Tibial nerve (tissue), 4 donors: ENCODE measurements around the gene ANKRD22. TPM values are rescaled to one million over a fixed set of nuclear protein-coding genes. Genes with fewer than 3 reads are reported as not detected.

Experiments used
- DNase-seq, 2 donors: peaks; one replicate each; pipeline ENCODE4 v3.0.0-alpha.2; 2019; ENCODE audit warnings: low spot score in 2 of 2
- H3K27ac ChIP-seq, 4 donors: fragments of 200-600 bp; sonication (generic) in 3 of 4; one replicate each; pipeline ENCODE4 v1.5.1; 2017 to 2019; ENCODE audit warnings: mild to moderate bottlenecking in 1 of 4
- H3K27me3 ChIP-seq, 2 donors: fragments of 200-600 bp; sonication (generic) in 1 of 2; one replicate each; pipeline versions ENCODE4 v1.5.1 to v1.6.0; 2017 to 2019
- H3K36me3 ChIP-seq, 3 donors: fragments of 200-600 bp; sonication (generic); one replicate each; pipeline ENCODE4 v1.5.1; 2018 to 2019
- H3K4me1 ChIP-seq, 4 donors: fragments of 200-600 bp; sonication (generic) in 3 of 4; one replicate each; pipeline ENCODE4 v1.5.1; 2017 to 2019
- H3K4me3 ChIP-seq, 4 donors: fragments of 200-600 bp; sonication (generic) in 3 of 4; one replicate each; pipeline ENCODE4 v1.5.1; 2017 to 2019; ENCODE audit warnings: mild to moderate bottlenecking in 1 of 4, moderate library complexity in 1 of 4
- H3K9me3 ChIP-seq, 4 donors: fragments of 200-600 bp; sonication (generic) in 3 of 4; one replicate each; pipeline ENCODE4 v1.5.1; 2017 to 2019
- EP300 ChIP-seq, 2 donors: sonication (generic); formaldehyde crosslinking; IDR thresholded peaks; one replicate each; pipeline ENCODE4 v1.6.1; 2017; ENCODE audit warnings: antibody characterized with exemption in 2 of 2, mild to moderate bottlenecking in 1 of 2
- POLR2A ChIP-seq, 2 donors: fragments of 450-650 bp; IDR thresholded peaks; one replicate each; pipeline ENCODE4 v1.6.1; 2017; ENCODE audit warnings: antibody characterized with exemption in 2 of 2, mild to moderate bottlenecking in 2 of 2, moderate library complexity in 2 of 2
- WGBS, 2 donors: methylation state at CpG; one replicate each; pipeline ENCODE4 v1.1.5; 2018; 5-methylcytosine and 5-hydroxymethylcytosine counted together
- total RNA-seq, 4 donors: library from RNA; depleted of rRNA; stranded (reverse); fragments of >200 nt; gene quantifications; one replicate each; pipeline ENCODE4 v1.1.0, GENCODE V29; 2016
- TF ChIP-seq, protein P1 (sequence below), 5 experiments: fragments of 200-600 bp in 3 of 5; fragments of 450-650 bp in 2 of 5; sonication (generic) in 3 of 5; IDR thresholded peaks; one replicate each; pipeline ENCODE4 v1.5.1; 2016 to 2019; ENCODE audit warnings: antibody characterized with exemption in 5 of 5, mild to moderate bottlenecking in 3 of 5, moderate library complexity in 2 of 5

The ANKRD22 gene
- total RNA-seq, 4 donors from 2014 or later, result not detected

DNA sequence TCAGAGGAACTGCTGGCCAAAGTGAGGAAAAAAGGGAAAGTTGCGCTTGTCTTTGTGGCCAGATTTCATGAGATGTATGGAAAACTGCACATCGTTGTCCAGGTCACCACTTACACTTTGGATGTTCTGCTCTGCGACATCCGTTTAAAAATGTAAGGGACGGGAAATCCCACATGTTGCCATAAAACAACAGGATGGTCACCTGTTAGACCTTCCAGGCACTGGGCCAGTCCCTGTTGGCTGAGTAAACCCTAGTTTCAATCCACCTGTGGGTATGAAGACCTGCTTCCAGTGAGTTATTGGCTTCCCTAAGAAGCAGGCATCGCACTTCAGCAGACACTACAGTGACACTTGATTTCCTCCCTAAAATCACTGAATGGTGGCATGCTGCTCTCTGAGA lies 25.7 kb upstream of the ANKRD22 start:
- H3K4me1 ChIP-seq, result peaks cover 0 to 19% (median 3%) of the 10 kb centered on the region in 4 donors
- H3K4me3 ChIP-seq, result no peak overlapping the region
- no peak overlapping the region for H3K27ac ChIP-seq
- WGBS, 2 donors, result 91 to 96% methylated on average over 6 of the region's 6 CpGs
- no peaks in the 10 kb centered on the region for H3K27me3 ChIP-seq
- no peaks in the 10 kb centered on the region for H3K9me3 ChIP-seq
- no peak for DNase-seq
- no peak for TF ChIP-seq POLR2A (IDR thresholded peaks at IDR 0.05)
- TF ChIP-seq, protein P1, sequence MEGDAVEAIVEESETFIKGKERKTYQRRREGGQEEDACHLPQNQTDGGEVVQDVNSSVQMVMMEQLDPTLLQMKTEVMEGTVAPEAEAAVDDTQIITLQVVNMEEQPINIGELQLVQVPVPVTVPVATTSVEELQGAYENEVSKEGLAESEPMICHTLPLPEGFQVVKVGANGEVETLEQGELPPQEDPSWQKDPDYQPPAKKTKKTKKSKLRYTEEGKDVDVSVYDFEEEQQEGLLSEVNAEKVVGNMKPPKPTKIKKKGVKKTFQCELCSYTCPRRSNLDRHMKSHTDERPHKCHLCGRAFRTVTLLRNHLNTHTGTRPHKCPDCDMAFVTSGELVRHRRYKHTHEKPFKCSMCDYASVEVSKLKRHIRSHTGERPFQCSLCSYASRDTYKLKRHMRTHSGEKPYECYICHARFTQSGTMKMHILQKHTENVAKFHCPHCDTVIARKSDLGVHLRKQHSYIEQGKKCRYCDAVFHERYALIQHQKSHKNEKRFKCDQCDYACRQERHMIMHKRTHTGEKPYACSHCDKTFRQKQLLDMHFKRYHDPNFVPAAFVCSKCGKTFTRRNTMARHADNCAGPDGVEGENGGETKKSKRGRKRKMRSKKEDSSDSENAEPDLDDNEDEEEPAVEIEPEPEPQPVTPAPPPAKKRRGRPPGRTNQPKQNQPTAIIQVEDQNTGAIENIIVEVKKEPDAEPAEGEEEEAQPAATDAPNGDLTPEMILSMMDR (IDR thresholded peaks at IDR 0.05), result no peak
- TF ChIP-seq EP300 (IDR thresholded peaks at IDR 0.05), result no peak
- H3K36me3 ChIP-seq, result no peaks in the 10 kb centered on the region

DNA sequence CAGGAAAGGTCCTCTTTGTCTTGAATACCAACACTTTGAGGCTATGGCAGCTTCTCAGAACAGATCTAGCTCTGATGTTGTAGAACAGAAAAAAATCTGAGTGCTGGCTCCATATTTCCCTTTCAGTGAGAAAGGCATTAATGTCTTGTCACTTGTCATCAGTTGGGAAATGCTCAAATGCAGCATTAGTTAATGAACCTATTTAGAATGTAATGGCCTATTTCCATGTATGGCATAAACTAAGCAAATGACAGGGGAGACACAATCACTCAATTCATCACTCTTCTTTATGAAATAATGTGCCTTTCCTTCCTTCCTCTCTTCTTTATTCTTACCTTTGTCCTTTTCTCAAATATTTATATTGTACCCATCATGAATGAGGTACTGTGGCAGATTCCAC lies 23.4 kb upstream of the ANKRD22 start:
- Histone ChIP-seq H3K36me3 (no peaks in the 10 kb centered on the region), H3K4me1 (peaks cover 0 to 10% (median 0%) of the 10 kb centered on the region in 4 donors), H3K4me3 (no peak overlapping the region), H3K9me3 (no peaks in the 10 kb centered on the region), H3K27me3 (no peaks in the 10 kb centered on the region), H3K27ac (no peak overlapping the region)
- TF ChIP-seq POLR2A (IDR thresholded peaks at IDR 0.05) (no peak), EP300 (IDR thresholded peaks at IDR 0.05) (no peak)
- TF ChIP-seq, protein P1 (IDR thresholded peaks at IDR 0.05), result no peak
- no peak for DNase-seq

DNA sequence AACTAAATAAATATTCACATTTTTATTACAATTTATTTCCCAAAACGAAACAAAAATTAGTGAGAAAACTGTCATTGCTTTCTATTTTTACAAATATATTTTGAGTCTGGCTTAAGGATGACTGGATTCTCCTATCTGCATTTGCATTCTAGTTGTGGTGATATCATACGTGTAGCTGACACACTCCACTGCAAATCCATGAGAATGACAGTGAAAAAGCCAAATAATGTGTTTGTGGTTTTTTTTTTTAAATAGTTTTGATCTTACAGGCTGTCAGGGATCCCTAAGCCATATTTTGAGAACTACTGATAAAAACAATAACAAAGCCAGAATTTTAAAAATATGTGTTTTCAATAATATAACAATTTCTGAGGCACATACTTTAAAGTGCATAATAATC lies 22.6 kb upstream of the ANKRD22 start:
- no peaks in the 10 kb centered on the region for H3K27me3 ChIP-seq
- whole genome bisulfite sequencing, 2 donors, result 78 to 82% methylated on average over 2 of the region's 2 CpGs
- H3K9me3 ChIP-seq, result no peaks in the 10 kb centered on the region
- no peaks in the 10 kb centered on the region for H3K36me3 ChIP-seq
- DNase-seq, result no peak
- TF ChIP-seq, protein P1 (IDR thresholded peaks at IDR 0.05), result no peak
- no peak for TF ChIP-seq EP300 (IDR thresholded peaks at IDR 0.05)
- no peak for TF ChIP-seq POLR2A (IDR thresholded peaks at IDR 0.05)
- no peak overlapping the region for H3K4me3 ChIP-seq
- H3K4me1 ChIP-seq, result peaks cover 0 to 3% (median 0%) of the 10 kb centered on the region in 4 donors
- no peak overlapping the region for H3K27ac ChIP-seq

DNA sequence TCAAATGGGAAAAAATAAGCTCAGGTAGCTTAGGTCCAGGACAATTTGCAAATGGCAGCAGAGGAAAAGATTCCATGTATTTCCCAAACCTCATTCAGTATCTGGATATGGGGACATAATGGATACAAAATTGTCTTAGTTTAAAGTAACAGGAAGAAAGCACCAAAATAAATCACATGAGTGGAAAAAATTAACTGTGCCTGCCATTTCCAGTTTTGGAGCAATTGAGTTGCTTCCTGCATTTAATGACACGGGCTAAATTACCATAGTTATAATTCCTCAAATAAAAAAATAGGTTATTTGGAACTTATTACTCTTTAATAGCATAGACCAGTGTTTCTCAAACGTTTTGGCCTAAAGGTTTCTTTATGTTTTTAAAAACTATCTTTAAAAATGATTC lies 22.1 kb upstream of the ANKRD22 start:
- Histone ChIP-seq H3K9me3 (no peaks in the 10 kb centered on the region), H3K4me3 (no peak overlapping the region), H3K27me3 (no peaks in the 10 kb centered on the region), H3K4me1 (no peaks in the 10 kb centered on the region), H3K36me3 (no peaks in the 10 kb centered on the region), H3K27ac (no peak overlapping the region)
- WGBS, 2 donors, result 38 to 44% methylated on average over 2 of the region's 2 CpGs
- TF ChIP-seq POLR2A (IDR thresholded peaks at IDR 0.05) (no peak), EP300 (IDR thresholded peaks at IDR 0.05) (no peak)
- TF ChIP-seq, protein P1 (IDR thresholded peaks at IDR 0.05), result no peak
- no peak for DNase-seq

DNA sequence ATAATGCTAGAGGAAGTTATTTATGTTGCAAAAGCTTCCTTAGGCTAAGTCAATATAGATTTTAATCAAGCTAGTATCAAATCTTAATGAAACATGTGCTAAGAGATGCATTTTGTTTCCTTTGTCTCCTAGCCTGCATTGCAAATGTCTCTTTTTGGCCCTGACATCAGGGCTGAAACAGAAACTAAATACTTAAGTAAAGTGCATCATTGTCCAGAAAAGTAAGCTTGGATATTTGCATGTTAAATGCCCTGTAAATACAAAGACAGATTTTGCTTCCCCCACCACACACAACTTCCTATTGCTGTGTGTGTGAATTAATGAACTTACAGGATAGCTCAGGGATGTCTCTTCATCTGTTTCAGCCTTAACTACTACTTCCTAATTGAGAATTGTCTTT lies 18.4 kb upstream of the ANKRD22 start:
- H3K27ac ChIP-seq, result no peak overlapping the region
- H3K27me3 ChIP-seq, result no peaks in the 10 kb centered on the region
- no peaks in the 10 kb centered on the region for H3K36me3 ChIP-seq
- H3K4me1 ChIP-seq, result no peaks in the 10 kb centered on the region
- H3K9me3 ChIP-seq, result no peaks in the 10 kb centered on the region
- TF ChIP-seq EP300 (IDR thresholded peaks at IDR 0.05), result no peak
- TF ChIP-seq, protein P1 (IDR thresholded peaks at IDR 0.05), result no peak
- no peak for TF ChIP-seq POLR2A (IDR thresholded peaks at IDR 0.05)
- no peak overlapping the region for H3K4me3 ChIP-seq
- no peak for DNase-seq
